Astrocyte (in vitro differentiated cells and primary cell): ENCODE measurements around the gene LHPP.

Experiments used
- EZH2 ChIP-seq: IDR thresholded peaks from 2 replicates; pipeline ENCODE4 v1.6.1; 2012; ENCODE audit warnings: mild to moderate bottlenecking, low read length, inconsistent platforms; ENCODE audit not compliant: insufficient read depth
- TF ChIP-seq, protein P1 (sequence below): IDR thresholded peaks from 2 replicates; pipeline ENCODE4 v1.5.1; 2011; ENCODE audit warnings: low read depth, mild to moderate bottlenecking, inconsistent platforms, low read length, moderate library complexity; ENCODE audit not compliant: insufficient read depth

DNA sequence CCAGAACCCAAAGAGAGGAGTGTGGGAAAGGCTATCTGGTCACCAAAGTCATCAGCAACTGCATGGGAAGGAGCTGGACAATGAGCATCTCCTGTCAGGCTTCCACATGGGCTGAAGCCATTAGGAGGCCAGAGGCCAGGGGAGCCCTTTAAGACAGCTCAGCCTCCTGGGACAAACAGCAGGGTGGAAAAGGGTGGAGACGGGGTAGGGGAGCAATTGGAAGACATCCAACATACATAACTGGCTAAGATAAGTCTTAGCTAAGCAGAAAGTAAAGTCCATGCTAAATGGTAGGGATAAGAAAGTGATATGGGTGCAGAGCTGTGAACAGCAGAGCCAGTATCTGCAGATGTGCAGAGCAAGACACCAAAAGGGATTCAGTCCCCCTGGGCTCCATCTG lies 41.4 kb upstream of the LHPP start:
- TF ChIP-seq, protein P1, sequence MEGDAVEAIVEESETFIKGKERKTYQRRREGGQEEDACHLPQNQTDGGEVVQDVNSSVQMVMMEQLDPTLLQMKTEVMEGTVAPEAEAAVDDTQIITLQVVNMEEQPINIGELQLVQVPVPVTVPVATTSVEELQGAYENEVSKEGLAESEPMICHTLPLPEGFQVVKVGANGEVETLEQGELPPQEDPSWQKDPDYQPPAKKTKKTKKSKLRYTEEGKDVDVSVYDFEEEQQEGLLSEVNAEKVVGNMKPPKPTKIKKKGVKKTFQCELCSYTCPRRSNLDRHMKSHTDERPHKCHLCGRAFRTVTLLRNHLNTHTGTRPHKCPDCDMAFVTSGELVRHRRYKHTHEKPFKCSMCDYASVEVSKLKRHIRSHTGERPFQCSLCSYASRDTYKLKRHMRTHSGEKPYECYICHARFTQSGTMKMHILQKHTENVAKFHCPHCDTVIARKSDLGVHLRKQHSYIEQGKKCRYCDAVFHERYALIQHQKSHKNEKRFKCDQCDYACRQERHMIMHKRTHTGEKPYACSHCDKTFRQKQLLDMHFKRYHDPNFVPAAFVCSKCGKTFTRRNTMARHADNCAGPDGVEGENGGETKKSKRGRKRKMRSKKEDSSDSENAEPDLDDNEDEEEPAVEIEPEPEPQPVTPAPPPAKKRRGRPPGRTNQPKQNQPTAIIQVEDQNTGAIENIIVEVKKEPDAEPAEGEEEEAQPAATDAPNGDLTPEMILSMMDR, result no peak
- no peak for TF ChIP-seq EZH2
